HG03432 (cell line): ENCODE data around the gene PEAK3.

ENCODE experiments used
- ATAC-seq: cut with Tn5 transposase; IDR thresholded peaks from one replicate; pipeline ENCODE4 v1.9.1; 2021; ENCODE audit warnings: mild to moderate bottlenecking, moderate library complexity; ENCODE audit not compliant: unreplicated experiment

Gene PEAK3

DNA sequence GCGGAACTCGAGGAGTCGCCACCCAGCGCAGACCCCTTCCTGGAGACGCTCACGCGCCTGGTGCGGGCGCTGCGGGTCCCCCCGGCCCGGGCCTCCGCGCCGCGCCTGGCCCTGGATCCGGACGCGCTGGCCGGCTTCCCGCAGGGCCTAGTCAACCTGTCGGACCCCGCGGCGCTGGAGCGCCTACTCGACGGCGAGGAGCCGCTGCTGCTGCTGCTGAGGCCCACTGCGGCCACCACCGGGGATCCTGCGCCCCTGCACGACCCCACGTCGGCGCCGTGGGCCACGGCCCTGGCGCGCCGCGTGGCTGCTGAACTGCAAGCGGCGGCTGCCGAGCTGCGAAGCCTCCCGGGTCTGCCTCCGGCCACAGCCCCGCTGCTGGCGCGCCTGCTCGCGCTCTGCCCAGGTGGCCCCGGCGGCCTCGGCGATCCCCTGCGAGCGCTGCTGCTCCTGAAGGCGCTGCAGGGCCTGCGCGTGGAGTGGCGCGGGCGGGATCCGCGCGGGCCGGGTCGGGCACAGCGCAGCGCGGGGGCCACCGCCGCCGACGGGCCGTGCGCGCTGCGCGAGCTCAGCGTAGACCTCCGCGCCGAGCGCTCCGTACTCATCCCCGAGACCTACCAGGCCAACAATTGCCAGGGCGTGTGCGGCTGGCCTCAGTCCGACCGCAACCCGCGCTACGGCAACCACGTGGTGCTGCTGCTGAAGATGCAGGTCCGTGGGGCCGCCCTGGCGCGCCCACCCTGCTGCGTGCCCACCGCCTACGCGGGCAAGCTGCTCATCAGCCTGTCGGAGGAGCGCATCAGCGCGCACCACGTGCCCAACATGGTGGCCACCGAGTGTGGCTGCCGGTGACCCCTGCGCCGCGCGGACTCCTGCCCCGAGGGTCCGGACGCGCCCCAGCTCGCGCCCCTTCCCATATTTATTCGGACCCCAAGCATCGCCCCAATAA lies 30.6 kb downstream of the PEAK3 start:
- no peak for ATAC-seq

DNA sequence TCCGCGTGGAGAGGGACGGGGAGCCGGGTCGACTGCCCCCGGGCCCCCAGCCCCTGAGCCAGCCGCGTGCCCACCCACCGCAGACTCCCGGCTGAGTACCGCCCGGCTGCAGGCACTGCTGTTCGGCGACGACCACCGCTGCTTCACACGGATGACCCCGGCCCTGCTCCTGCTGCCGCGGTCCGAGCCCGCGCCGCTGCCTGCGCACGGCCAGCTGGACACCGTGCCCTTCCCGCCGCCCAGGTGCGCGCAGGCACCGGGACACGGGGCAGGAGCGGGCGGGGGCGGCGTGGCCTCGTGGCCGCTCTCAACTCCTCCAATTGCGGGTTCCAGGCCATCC lies 31.2 kb downstream of the PEAK3 start:
- ATAC-seq, result no peak

DNA sequence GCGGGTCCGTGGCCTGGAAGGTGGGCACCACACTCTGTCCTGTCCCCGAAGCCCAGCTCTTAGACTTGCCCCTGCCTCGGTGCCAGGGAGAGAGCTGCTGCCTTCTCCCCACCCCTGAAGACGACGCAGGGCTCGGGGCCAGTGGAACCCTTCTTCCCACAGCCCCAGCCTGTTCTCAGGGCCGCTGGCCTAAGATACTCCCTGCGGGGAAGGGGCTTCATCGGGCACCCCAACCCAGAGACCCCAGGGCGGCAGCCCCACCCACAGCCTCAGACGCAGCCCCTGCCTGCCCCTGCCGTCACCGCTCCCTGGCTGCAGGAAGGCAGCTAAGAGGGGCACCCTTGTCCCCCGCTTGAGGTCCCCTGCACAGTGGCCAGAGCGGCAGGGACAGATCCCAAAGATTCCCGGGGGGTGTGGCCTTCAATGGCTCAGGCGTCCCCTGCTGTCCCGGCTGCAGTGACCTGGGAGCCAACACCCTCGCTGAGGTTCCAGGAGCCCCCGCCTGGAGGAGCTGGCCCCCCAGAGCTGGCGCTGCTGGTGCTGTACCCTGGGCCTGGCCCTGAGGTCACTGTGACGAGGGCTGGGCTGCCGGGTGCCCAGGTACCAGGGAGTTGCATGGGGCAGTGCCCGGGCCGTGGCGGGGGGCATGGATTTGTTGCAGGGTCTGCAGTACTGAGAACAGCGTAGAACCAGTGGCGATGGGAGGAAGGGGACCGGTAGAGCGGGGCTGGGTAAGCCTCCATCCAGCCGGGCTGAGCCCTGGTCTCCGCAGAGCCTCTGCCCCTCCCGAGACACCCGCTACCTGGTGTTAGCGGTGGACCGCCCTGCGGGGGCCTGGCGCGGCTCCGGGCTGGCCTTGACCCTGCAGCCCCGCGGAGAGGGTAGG lies 31.9 kb downstream of the PEAK3 start:
- ATAC-seq, result no peak

DNA sequence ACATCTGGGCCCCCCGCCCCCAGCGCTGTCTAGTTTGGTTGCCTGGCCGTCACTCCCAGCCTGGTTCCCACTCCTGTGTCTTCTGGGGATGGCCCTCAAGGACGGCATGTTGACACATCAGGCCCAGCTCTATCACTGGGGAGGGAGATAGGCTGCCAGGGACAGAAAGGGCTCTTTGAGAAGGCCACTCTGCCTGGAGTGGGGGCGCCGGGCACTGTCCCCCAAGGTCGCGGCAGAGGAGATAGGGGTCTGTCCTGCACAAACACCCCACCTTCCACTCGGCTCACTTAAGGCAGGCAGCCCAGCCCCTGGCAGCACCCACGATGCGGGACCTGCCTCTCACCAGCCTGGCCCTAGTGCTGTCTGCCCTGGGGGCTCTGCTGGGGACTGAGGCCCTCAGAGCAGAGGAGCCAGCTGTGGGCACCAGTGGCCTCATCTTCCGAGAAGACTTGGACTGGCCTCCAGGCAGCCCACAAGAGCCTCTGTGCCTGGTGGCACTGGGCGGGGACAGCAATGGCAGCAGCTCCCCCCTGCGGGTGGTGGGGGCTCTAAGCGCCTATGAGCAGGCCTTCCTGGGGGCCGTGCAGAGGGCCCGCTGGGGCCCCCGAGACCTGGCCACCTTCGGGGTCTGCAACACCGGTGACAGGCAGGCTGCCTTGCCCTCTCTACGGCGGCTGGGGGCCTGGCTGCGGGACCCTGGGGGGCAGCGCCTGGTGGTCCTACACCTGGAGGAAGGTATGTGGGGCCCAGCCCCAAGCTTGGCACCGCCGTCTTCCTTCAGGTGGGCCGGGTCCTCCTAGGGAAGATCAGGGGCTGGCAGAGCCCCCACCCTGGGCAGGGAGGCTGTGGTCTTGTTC lies 32.7 kb downstream of the PEAK3 start, which contains the start of gene AMH:
AMH (plus strand) TSS at position 314 of the 857 bp plus-strand sequence; CDS start at position 324, 10 bp downstream.
- ATAC-seq, result no peak

DNA sequence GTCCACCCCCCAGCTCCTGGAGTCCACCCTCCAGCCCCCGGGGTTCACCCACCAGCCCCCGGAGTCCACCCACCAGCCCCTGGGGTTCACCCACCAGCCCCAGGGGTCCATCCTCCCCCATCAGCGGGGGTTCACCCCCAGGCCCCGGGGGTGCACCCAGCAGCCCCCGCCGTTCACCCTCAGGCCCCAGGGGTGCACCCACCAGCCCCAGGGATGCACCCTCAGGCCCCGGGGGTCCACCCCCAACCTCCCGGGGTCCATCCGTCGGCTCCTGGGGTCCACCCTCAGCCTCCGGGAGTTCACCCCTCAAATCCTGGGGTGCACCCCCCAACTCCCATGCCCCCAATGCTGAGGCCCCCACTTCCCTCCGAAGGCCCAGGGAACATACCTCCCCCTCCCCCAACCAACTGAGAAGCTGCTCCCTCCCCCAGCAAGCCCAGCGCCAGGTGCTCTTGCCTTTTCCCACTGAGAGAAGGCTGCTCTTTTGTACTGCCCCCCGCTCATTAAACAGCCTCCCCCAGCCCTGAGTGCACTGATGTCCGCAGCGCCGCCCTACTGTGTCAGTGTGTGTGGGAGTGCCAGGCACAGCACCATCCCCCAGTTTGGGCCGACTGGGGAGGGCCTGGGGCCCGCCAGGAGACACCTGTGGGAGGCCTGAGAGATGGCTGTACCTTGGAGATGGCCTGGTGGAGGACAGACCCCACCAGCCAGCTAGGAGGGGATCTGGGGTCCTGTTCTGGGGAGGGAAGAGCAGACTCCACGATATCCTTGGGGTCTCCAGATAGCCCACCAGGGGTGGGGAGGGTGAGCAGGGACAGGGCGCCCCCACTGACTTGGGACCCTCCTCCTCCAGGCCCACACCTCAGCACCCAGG lies 33.6 kb downstream of the PEAK3 start:
- no peak for ATAC-seq

DNA sequence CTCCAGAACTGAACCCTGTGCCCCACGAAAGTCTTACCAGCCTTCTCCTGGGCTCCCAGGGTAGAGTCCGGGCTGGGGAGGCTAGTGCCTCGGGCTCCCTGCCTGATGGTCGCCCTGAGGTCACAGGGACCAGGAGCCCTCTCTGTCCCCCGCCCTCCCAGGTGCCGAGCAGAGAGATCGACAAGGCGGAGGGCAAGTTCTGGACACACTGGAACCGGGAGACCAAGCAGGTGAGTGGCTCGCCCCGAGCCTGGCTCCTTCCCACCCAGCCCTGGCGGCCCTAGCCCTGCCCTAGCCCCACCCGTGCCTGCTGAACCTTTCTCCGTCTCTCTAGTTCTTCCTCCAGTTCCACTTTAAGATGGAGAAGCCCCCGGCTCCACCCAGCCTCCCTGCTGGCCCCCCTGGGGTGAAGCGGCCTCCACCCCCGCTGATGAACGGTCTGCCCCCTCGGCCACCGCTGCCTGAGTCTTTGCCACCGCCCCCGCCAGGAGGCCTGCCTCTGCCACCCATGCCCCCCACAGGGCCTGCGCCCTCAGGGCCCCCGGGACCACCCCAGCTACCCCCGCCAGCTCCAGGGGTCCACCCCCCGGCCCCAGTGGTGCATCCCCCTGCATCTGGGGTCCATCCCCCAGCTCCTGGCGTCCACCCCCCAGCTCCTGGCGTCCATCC lies 34.4 kb downstream of the PEAK3 start:
- ATAC-seq, result no peak

DNA sequence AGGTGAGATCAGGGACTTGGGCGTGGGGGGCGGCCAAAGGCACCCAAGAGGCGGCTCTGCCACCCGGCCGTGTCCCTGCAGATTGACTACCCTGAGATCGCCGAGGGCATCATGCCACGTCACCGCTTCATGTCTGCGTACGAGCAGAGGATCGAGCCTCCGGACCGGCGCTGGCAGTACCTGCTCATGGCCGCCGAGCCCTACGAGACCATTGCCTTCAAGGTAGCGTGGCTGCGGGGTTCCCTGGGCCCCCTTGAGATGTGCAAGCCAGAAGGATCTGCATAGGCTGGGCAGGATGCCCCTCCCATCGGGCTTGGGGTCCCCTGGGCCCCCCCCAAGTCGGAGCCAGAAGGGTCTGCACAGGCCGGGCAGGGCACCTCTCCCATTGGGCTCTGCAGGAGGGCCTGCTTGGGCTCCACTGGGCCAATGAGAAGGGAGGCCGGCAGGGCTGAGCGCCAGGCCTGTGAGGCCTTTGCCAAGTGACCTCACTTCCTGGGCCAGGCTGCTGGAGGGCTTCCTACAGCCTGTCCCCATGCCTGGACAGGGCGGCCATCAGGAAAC lies 35.1 kb downstream of the PEAK3 start:
- no peak for ATAC-seq

DNA sequence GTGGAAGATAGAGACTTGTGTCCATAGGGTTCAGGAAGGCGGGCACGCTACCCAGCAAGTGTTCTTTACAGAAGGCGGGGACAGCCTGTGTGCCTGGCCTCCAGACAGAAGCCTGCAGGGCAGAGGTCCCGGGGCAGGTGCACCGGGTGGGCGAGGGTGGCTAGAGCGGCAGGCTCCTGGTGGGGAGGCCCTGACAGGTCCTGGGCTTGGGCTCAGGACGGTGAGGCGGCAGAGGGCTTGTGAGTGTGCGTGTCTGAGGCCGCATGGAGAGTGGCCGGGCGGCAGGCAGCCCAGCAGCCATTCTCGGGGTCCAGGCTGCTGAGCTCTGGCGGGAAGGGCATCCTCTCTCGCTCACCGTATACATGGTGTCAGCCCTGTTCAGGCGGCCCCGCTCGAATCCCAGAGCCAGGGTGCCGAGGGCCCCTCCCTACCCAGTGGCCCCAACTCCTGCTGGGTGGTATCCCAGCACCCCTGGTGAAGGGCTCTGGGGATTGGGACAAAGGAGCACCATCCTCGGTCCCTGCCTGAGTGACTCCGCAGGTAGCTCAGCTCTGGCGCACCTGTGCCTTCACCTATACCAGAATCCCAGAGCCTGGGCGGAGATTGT lies 35.9 kb downstream of the PEAK3 start:
- no peak for ATAC-seq

DNA sequence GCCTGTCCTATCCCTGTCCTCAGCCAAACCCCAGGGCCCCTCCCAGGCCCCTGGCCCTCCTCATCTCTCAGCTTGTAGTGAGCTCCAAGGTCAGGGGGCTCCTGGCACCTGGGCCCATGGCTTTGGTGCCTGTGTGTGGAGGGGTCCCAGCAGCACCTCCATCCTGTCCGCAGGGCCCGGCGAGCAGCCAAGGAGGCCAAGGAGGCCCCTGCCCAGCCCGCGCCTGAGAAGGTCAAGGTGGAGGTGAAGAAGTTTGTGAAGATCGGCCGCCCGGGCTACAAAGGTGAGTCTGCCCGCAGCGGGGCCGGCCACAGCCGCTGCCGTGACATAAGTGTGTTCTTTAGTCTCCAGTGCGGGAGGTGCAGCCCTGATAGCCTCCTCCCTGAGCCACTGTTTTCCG lies 36.7 kb downstream of the PEAK3 start:
- no peak for ATAC-seq

DNA sequence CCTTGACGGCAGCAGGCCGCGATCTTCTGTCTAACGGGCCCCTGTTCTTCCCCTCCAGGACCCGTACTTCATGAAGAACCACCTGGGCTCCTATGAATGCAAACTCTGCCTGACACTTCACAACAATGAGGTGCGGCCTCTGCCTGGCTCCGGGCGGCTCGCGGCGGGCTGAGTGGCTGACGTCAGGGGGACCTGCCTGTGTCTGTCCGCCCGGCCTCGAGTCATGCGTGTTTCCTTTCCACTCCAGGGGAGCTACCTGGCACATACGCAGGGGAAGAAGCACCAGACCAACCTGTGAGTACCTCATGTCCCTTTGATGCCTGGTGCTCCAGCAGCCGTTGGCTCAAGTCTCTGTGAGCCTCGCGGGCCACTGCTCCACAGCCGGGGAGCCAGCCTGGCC lies 37.5 kb downstream of the PEAK3 start:
- ATAC-seq, result no peak

DNA sequence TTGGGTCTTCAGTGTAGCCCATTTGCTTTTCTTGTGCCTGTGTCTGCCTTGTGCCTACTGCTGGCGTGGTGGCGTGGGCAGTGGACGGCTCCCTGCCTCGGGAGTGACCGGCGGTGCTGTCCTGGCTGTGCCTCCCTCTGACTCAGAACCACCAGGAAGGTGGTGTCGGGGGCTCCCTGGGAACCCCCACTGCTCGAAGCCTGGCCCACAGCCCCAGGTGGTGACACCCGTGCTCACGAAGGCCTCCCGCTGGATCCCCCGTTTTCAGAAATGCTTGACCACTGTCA lies 37.9 kb downstream of the PEAK3 start:
- ATAC-seq, result no peak

DNA sequence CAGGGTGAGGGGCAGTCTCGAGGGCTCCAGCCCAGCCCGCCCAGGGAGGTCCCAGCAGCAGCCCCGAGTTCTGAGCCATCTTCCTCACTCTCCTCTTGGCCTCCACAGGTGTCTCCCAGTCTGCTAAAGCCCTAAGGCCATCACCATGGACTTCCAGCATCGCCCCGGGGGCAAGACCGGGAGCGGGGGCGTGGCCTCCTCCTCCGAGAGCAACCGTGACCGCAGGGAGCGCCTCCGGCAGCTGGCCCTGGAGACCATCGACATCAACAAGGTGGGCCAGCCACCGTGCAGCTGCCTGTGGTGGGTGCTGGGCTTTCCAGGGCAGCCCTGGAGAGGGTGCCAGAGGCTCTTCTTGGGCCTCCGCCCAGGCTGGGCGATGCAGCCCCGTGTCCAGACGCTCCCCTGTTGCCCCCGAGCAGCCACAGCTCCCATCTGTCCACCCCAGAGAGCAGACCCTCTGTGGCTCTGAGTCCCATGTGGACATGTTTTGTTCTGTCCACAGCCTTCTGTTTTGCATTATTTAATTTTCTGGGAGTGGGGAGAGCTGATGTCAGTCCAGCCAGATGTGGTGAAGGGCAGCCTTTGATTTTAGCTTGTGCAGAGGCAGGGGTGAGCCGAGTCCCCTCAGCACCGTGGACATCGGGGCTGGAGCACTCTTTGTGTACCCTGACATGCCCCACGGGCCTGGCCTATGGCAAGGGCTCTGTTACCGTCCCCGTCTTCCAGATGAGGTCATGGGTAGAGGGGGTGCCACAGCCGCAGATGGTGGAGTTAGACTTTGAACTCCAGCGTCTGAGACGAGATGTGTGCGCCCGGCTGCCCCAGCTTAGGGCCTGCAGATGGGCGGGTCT lies 38.5 kb downstream of the PEAK3 start:
- no peak for ATAC-seq

DNA sequence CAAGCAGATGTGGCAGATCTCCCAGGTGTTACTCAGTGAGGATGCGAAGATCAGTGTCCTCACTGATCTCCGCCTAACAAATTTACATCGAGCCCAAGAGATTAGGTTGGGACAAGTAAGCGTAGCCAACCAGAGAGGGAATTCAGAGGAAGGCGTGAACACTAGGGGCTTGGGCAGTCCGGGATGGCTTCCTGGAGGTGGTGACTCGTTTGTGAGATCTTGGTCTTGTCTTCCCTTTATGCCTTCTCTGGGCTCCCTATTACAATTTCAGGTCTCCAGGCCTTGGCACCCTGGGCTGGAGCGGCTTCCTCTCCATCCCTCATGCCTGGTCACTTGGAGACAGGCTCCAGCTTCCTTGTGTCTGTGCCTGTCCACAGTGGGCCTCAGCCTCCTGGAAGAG lies 39.2 kb downstream of the PEAK3 start:
- no peak for ATAC-seq

DNA sequence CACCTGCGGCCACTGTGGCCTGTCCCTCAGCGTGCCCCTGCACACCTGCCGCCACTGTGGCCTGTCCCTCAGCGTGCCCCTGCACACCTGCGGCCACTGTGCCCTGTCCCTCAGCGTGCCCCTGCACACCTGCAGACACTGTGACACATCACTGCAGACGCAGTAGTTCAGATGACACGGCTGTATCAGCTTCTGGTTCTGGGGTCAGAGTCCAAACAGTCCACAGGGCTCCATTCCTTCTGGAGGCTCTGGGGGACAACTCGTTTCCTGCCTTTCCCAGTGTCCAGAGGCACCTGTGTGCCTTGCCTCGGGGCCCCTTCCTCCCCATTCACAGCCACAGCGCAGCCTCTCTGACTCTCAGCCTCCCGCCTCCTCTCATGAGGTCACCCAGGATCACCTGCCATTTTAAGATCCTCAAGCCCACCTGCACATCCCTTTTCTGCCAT lies 39.9 kb downstream of the PEAK3 start:
- no peak for ATAC-seq

DNA sequence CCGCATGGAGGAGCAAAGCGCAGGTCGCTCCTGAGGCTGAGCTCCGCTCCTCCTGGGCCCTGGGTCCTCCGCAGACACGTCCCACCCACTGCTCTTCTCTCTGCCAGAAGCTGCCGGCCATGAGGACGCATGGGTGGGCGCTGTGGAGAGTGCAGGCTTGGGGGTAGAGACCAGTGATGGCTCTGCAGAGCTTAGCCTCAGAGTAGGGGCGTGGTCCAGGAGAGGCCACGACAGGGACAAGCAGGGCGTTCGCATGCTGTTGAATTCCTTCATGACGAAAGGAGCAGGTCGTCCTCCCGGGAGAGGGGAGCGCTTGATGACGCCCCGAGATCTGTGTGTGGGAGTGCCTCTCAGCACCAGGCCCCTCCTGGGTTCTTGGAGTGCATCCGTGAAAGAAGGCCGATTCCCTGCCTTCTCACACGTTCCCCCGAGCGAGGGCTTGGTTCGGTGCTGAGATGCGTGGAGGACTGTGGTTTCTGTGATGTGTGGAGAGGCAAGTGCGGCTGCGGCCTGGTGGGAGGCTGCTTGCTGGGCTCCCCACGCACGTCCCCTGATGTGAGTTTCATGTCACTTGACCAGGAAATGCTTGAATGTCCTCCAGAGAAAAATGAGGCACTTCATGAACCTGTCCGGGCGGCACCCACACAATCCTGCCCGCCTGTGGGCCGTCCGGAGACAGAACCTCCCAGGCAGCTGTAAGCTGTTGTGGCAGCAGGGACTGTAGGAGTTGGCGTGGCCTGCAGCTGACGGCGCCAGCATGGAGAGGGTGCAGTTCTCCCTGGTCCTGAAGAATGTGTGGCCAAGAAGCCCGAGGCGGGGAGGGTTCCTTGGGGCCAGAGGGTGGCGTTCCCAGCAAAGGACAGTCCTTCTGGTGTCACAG lies 40.9 kb downstream of the PEAK3 start:
- ATAC-seq, result no peak

DNA sequence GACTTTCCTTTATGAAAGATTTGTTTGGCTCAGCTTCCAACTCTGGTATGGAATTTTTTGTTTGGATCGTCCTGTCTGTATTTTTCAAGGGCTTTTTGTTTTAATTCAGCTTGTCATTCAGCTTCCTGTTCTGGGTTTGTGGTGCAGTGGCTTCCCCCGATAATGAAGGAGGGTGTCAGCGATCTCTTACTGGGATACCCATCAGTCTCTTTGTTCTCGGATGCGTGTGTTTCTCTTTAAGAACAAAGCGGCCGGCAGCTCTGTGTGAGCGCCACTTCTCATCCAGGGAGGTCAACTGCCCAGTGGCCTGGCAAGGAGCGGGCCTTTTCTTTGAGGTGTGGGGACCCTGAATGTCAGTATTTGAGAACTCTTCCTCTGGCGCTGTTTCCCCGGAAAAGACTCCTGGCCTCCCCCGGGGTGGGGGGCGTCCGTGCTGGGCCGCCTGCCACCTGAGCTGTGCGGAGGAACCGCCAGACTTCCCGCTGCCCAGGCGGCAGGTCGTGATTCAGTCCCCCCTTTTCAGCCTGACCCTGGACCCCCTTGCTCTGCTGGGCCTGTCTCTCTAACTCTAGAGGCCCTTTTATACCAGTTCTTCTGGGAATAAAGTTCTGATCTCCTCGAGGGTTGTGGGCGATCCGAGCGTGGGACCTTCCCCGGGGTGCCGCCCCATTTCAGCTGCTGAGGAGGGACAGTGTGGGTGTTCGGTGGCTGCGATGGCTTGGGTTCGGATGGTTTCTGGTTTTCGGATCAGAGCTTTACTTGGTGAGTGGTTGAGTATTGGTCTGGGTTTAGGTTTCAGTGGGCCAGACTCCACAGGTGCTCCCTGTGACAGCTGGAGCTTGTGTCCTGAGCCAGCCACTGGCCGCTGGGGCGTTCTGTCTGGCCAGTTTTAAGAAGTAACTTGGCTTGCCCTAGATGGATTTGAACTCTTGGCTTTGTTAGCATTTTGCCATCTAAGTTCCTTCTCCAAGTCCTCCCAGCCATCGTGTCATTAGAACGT lies 41.9 kb downstream of the PEAK3 start:
- ATAC-seq, result no peak
